ENCODE measurements around the gene GALNT18.

GALNT18 gene

DNA sequence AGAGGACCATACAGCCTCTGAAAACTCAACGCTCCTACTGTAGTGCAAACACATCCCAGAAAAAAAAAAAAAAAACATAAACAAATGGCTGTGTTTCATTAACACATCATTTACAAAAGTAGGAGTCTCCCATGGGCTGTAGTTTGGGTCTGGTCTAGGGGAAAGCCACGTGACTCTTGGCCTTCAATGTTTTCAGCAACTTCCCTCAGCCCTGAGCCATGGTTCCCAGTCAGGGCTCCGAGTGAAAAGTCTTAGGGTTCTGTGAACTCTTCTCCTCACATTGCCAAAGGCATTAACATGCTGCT, 327.3 kb downstream of the GALNT18 start:
- intact Hi-C loops (cut with micrococcal nuclease): no loop called here
- Mint-ChIP-seq H3K27me3 (peaks cover 53% of the 10 kb centered on the region), H3K36me3 (ENCODE audit: low read depth) (peaks cover 95% of the 10 kb centered on the region), H3K27ac (peak overlapping the region; percentile 0), H3K4me3 (no peak overlapping the region), H3K9me3 (no peaks in the 10 kb centered on the region), H3K4me1 (ENCODE audit: low read depth) (peaks cover 42% of the 10 kb centered on the region)

GRCh38 chr11:11293798-11294550, 327.8 kb downstream of the GALNT18 start:
- Mint-ChIP-seq H3K36me3 (ENCODE audit: low read depth) (peaks cover 96% of the 10 kb centered on the region), H3K27me3 (peaks cover 56% of the 10 kb centered on the region), H3K4me1 (ENCODE audit: low read depth) (peaks cover 46% of the 10 kb centered on the region), H3K27ac (peak overlapping the region; percentile 0), H3K4me3 (no peak overlapping the region), H3K9me3 (no peaks in the 10 kb centered on the region)
- intact Hi-C loops (cut with micrococcal nuclease): no loop called here

GRCh38 chr11:11292839-11293238, 329.0 kb downstream of the GALNT18 start:
- Mint-ChIP-seq H3K27ac (no peak overlapping the region), H3K36me3 (ENCODE audit: low read depth) (peaks cover 96% of the 10 kb centered on the region), H3K4me1 (ENCODE audit: low read depth) (peaks cover 55% of the 10 kb centered on the region), H3K27me3 (peaks cover 60% of the 10 kb centered on the region), H3K9me3 (no peaks in the 10 kb centered on the region), H3K4me3 (no peak overlapping the region)
- intact Hi-C loops (cut with micrococcal nuclease): no loop called here

DNA sequence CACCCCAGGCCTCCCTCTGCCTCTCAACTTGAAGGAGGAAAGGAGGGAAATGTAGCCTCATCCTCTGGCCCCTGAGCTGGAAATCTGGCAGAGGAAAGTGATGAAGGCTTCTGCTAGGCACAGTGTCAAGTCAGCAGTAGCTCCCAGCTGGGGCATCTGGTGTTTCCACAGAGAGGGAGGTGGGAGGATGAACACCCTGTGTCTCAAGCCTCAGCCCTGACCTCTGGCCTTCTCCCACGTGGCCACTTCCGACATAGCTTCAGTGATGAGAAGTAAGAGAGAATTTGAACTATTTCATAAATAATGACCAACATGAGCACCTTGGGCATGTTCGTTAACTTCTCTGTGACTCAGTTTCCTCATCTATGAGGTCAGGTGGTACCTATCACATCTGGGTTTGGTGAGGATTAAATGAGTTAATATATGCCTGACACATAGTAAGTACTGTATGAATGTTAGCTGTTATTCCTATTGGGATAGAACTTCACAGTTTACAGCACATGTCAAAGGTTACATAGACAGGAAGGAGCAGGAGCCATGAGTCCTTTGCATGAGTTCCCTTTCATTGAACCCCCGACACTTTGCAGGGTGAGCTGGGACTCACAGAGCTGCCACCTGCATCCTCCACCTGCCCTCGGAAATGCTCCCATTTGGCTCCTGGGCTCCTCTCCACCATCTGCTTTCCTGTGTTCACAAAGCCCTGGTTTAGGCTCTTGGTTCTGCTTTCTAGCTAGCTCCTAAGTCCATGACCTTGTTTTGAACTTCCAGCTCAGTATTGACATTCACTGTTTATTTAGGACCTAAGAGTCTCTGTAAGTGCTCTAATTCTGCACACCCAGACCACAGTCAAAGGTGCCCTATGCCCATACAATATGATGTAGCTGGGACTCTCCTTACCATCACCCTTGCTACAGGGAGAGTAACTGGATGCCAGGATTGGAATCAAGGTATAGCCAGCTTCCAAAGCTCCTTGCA, 330.5 kb downstream of the GALNT18 start:
- H3K4me1 Mint-ChIP-seq (ENCODE audit: low read depth): peaks cover 58% of the 10 kb centered on the region
- H3K27me3 Mint-ChIP-seq: peaks cover 60% of the 10 kb centered on the region
- H3K4me3 Mint-ChIP-seq: no peak overlapping the region
- H3K27ac Mint-ChIP-seq: peak overlapping the region; percentile 15
- intact Hi-C loops (cut with micrococcal nuclease): no loop called here
- H3K36me3 Mint-ChIP-seq (ENCODE audit: low read depth): peaks cover 96% of the 10 kb centered on the region
- H3K9me3 Mint-ChIP-seq: no peaks in the 10 kb centered on the region

DNA sequence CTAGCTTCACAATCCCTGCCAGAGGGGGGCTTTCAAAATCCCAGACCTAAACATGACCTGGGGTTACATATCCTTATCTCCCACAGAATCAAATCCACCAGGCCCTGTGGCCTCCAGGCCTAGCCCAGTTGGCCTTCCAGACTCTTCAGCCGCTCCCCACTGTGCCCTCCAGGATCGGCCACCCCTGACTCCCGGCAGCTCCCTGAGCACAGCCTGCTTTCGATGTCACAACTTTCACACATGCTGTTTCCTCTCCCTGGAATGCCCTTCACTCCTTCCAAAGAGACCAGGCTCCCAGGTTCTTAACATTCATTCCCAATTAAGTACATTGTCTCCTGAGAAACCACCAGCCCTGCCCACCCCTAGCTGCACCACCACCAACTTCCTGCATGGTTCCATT, 331.5 kb downstream of the GALNT18 start:
- intact Hi-C loops (cut with micrococcal nuclease): no loop called here
- Mint-ChIP-seq H3K4me1 (ENCODE audit: low read depth) (peaks cover 52% of the 10 kb centered on the region), H3K36me3 (ENCODE audit: low read depth) (peaks cover 96% of the 10 kb centered on the region), H3K9me3 (no peaks in the 10 kb centered on the region), H3K4me3 (no peak overlapping the region), H3K27ac (peak overlapping the region; percentile 12), H3K27me3 (peaks cover 57% of the 10 kb centered on the region)

DNA sequence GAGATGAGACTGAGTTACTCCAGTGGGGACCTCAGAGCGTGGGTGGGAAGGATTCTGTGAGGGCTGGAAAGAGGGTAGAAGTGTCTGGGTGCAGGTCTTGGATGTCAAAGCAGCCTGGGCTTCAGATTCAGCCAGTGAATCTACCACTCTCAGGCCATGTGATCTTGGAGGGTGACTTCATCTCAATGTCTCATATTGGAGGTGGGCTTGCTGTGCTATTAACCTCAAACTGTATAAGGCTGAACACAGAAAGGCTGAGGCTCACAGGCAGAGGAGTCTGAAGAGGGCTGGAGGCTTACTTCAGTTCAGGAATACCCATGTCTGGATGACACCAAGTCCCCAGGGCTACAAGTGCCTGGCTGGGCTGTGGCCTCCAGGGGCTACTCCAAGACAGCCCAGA, 332.1 kb downstream of the GALNT18 start:
- Mint-ChIP-seq H3K4me1 (ENCODE audit: low read depth) (peaks cover 52% of the 10 kb centered on the region), H3K27ac (peak overlapping the region; percentile 43), H3K36me3 (ENCODE audit: low read depth) (peaks cover 96% of the 10 kb centered on the region), H3K4me3 (no peak overlapping the region), H3K9me3 (no peaks in the 10 kb centered on the region), H3K27me3 (peaks cover 52% of the 10 kb centered on the region)
- intact Hi-C loops (cut with micrococcal nuclease): no loop called here

GRCh38 chr11:11288972-11289616, 332.7 kb downstream of the GALNT18 start:
- peak overlapping the region; percentile 43 for H3K27ac Mint-ChIP-seq
- H3K27me3 Mint-ChIP-seq: peaks cover 50% of the 10 kb centered on the region
- H3K36me3 Mint-ChIP-seq (ENCODE audit: low read depth): peaks cover 99% of the 10 kb centered on the region
- intact Hi-C loops (cut with micrococcal nuclease): no loop called here
- H3K4me1 Mint-ChIP-seq (ENCODE audit: low read depth): peaks cover 52% of the 10 kb centered on the region
- no peak overlapping the region for H3K4me3 Mint-ChIP-seq
- H3K9me3 Mint-ChIP-seq: no peaks in the 10 kb centered on the region

GRCh38 chr11:11284481-11284880, 337.3 kb downstream of the GALNT18 start:
- Mint-ChIP-seq H3K36me3 (ENCODE audit: low read depth) (peaks cover 57% of the 10 kb centered on the region), H3K9me3 (no peaks in the 10 kb centered on the region), H3K27me3 (peaks cover 25% of the 10 kb centered on the region), H3K4me1 (ENCODE audit: low read depth) (peaks cover 16% of the 10 kb centered on the region), H3K4me3 (no peak overlapping the region), H3K27ac (no peak overlapping the region)
- intact Hi-C loops (cut with micrococcal nuclease): no loop called here

- peaks cover 29% of the 10 kb centered on the region for H3K36me3 Mint-ChIP-seq (ENCODE audit: low read depth)
- H3K4me3 Mint-ChIP-seq: no peak overlapping the region
- H3K27me3 Mint-ChIP-seq: peaks cover 19% of the 10 kb centered on the region
- intact Hi-C loops (cut with micrococcal nuclease): no loop called here
- peaks cover 13% of the 10 kb centered on the region for H3K4me1 Mint-ChIP-seq (ENCODE audit: low read depth)
- H3K9me3 Mint-ChIP-seq: no peaks in the 10 kb centered on the region
- H3K27ac Mint-ChIP-seq: no peak overlapping the region
These were observed 340.2 kb downstream of the GALNT18 start for GRCh38 chr11:11281626-11282025.

- intact Hi-C loops (cut with micrococcal nuclease): no loop called here
- Mint-ChIP-seq H3K27me3 (peaks cover 17% of the 10 kb centered on the region), H3K4me3 (no peak overlapping the region)
These were observed 341.0 kb downstream of the GALNT18 start for GRCh38 chr11:11280826-11281225.

DNA sequence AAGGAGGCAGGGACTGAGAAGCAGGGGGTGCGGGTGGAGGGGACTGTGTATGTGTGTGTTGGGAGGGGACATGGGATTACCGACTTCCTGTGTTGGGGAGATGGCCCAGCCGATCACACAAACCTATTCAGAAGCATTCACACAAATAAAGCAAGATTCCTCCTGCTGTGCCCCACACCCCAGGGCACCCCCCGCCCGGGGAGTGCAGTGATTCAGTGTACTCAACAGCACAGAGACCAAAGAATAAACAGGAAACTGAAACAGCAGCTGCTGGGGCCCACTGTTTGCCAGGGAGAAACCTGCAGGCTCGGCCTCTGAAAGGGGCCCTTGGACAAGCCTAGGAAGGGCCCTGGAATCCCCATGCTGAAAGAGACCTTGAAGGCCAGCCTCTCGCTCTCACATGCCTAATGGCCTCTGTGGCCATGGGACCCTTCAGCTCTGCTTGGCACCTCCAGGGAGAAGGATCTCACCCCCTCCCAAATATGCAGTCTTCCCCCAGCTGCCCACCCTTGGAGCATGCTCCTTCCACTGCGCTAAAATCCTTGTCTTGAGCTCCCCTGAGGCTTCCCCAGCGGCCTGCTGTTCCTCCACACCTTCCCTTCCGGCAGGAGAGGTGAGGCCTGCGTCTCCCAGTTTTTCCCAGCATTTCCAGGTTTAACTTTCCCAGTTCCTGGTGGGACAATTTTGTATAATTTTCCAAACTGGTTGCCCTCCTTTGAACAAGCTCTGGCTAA, 341.7 kb downstream of the GALNT18 start:
- H3K4me1 Mint-ChIP-seq (ENCODE audit: low read depth): peaks cover 21% of the 10 kb centered on the region
- peak overlapping the region; percentile 52 for H3K27ac Mint-ChIP-seq
- H3K9me3 Mint-ChIP-seq: peaks cover 13% of the 10 kb centered on the region
- H3K4me3 Mint-ChIP-seq: no peak overlapping the region
- intact Hi-C loops (cut with micrococcal nuclease): no loop called here
- H3K27me3 Mint-ChIP-seq: peaks cover 22% of the 10 kb centered on the region
- peaks cover 14% of the 10 kb centered on the region for H3K36me3 Mint-ChIP-seq (ENCODE audit: low read depth)

More at GRCh38 chr11:11280826-11281225, 341.0 kb downstream of the GALNT18 start:
- Mint-ChIP-seq H3K36me3 (ENCODE audit: low read depth) (peaks cover 21% of the 10 kb centered on the region), H3K27ac (peak overlapping the region; percentile 52), H3K9me3 (peaks cover 6% of the 10 kb centered on the region), H3K4me1 (ENCODE audit: low read depth) (peaks cover 21% of the 10 kb centered on the region)

- Mint-ChIP-seq H3K36me3 (ENCODE audit: low read depth) (peaks cover 58% of the 10 kb centered on the region), H3K27me3 (peaks cover 30% of the 10 kb centered on the region), H3K4me1 (ENCODE audit: low read depth) (peaks cover 53% of the 10 kb centered on the region), H3K9me3 (peaks cover 15% of the 10 kb centered on the region), H3K27ac (no peak overlapping the region), H3K4me3 (no peak overlapping the region)
- intact Hi-C loops (cut with micrococcal nuclease): no loop called here
These were observed 349.6 kb downstream of the GALNT18 start for GRCh38 chr11:11272254-11272653.

DNA sequence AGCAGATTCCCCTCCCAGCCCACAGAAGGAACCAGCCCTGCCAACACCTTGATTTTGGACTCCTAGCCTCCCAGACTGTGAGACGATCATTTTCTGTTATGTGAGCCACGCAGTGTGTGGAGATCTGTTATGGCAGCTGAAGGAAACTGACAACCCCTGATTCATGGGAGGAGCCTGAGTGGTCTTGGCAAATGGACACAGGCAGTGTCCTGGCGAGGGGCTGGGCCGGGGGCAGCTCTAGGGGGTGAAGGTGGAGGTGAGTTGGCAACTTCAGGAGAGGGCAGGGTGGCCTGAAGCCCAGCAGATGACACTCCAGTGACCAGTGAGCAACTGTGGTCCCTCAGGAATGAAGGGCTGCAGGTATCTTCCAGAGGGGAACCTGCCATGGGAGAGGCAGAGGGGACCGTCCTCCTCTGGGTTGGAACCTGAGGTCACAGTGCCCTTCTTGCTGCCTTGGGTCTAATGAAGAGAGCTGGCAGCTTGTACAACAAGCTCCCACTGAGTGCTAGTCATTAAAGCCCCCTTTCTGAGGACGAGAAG, 351.5 kb downstream of the GALNT18 start:
- intact Hi-C loops (cut with micrococcal nuclease): no loop called here
- Mint-ChIP-seq H3K27ac (peak overlapping the region; percentile 23), H3K9me3 (peaks cover 3% of the 10 kb centered on the region), H3K36me3 (ENCODE audit: low read depth) (peaks cover 76% of the 10 kb centered on the region), H3K4me3 (no peak overlapping the region), H3K27me3 (peaks cover 23% of the 10 kb centered on the region), H3K4me1 (ENCODE audit: low read depth) (peaks cover 57% of the 10 kb centered on the region)

Data from dendritic cell treated with granulocyte-macrophage colony-stimulating factor and Interleukin-4, amounts not matched to agents 40 ng/mL and 50 ng/mL, for 4 days (primary cell).